HCT116 (cell line): Measurements from ENCODE around the gene FLG. TPM values are rescaled to one million over a fixed set of nuclear protein-coding genes. Genes with fewer than 3 reads are reported as not detected.

Experiments used
- ATAC-seq: fragments of 200-7000 bp; cut with Tn5 transposase; 2 replicates; pipeline ENCODE4 v1.9.1; 2020; ENCODE audit warnings: mild to moderate bottlenecking, moderate library complexity
- BruUV-seq: library from RNA; stranded (reverse); fragments of 400-500 nt; replicated peaks from 2 replicates; lab custom pipeline; 2021; lab: Mats Ljungman, UMichigan
- CTCF ChIA-PET: fragments of 300-600 bp; sonication (Branson Sonifier 250); formaldehyde crosslinking; loops from one replicate; lab custom pipeline; 2021; ENCODE audit warnings: antibody characterized with exemption; lab: Charles Lee
- POLR2A ChIA-PET: fragments of 300-600, 350-600 bp; sonication (Branson Sonifier 250); formaldehyde crosslinking; loops from one replicate; lab custom pipeline; 2021; ENCODE audit warnings: antibody characterized with exemption; lab: Charles Lee
- RAD21 ChIA-PET, 2 experiments: fragments of 300-600 bp; sonication (Branson Sonifier 250); formaldehyde crosslinking; loops; one replicate each; lab custom pipeline; 2023; ENCODE audit warnings: low total read pairs in 2 of 2; ENCODE audit not compliant: uncharacterized antibody in 2 of 2, unreplicated experiment in 2 of 2, low non-redundant PET in 1 of 2; lab: Charles Lee
- DNase-seq: peaks from one replicate; pipeline ENCODE4 v3.0.0-alpha.2; 2010; ENCODE audit warnings: low read depth, low spot score
- H2AFZ ChIP-seq: fragments of 200-600 bp; shearing (Covaris generic), sonication (generic); 2 replicates; pipeline ENCODE4 v1.6.1; 2017; ENCODE audit warnings: low read depth, mixed run types, mixed read lengths, antibody characterized with exemption, low read length; ENCODE audit not compliant: poor library complexity, severe bottlenecking
- H3K27ac ChIP-seq: 2 replicates; pipeline ENCODE4 v1.5.1; 2012; ENCODE audit warnings: low read depth, low read length
- H3K27me3 ChIP-seq: fragments of 200-600 bp; sonication (generic); 2 replicates; pipeline ENCODE4 v1.6.1; 2016; ENCODE audit warnings: mixed run types, low read length, mixed read lengths; ENCODE audit not compliant: insufficient read depth
- H3K36me3 ChIP-seq, 2 experiments: fragments of 200-500 bp in 1 of 2; fragments of 200-600 bp in 1 of 2; sonication (Bioruptor generic) in 1 of 2; sonication (generic) in 1 of 2; 2 replicates each; pipeline versions ENCODE4 v1.5.1 to v1.6.1; 2014 to 2016; ENCODE audit warnings: low read length in 2 of 2, inconsistent platforms in 1 of 2, mixed read lengths in 1 of 2, mixed run types in 1 of 2; ENCODE audit not compliant: insufficient read depth in 2 of 2, control insufficient read depth in 1 of 2
- H3K4me1 ChIP-seq, 2 experiments: fragments of 200-600 bp in 1 of 2; sonication (generic) in 1 of 2; 2 replicates each; pipeline versions ENCODE4 v1.5.1 to v1.6.1; 2012 to 2017; ENCODE audit warnings: low read length in 2 of 2, inconsistent platforms in 1 of 2, mild to moderate bottlenecking in 1 of 2, mixed read lengths in 1 of 2, mixed run types in 1 of 2, moderate library complexity in 1 of 2; ENCODE audit not compliant: insufficient read depth in 2 of 2, control insufficient read depth in 1 of 2
- H3K4me2 ChIP-seq: fragments of 200-600 bp; sonication (generic); 2 replicates; pipeline ENCODE4 v1.6.1; 2017; ENCODE audit warnings: mixed run types, low read length, mixed read lengths
- H3K4me3 ChIP-seq, 2 experiments: fragments of 200-600 bp in 1 of 2; sonication (generic) in 1 of 2; replicated peaks in 1 of 2; 2 replicates each; pipeline ENCODE4 v1.5.1; 2011 to 2016; ENCODE audit warnings: low read length in 2 of 2, control low read depth in 1 of 2, low read depth in 1 of 2, mild to moderate bottlenecking in 1 of 2, mixed read lengths in 1 of 2, mixed run types in 1 of 2
- H3K79me2 ChIP-seq: fragments of 200-600 bp; sonication (generic); 2 replicates; pipeline ENCODE4 v1.6.1; 2017; ENCODE audit warnings: mild to moderate bottlenecking, mixed run types, low read length, moderate library complexity, mixed read lengths; ENCODE audit not compliant: insufficient read depth
- H3K9ac ChIP-seq: fragments of 200-600 bp; sonication (generic); 2 replicates; pipeline ENCODE4 v1.6.1; 2016; ENCODE audit warnings: low read length, mixed read lengths
- H3K9me2 ChIP-seq: fragments of 200-600 bp; sonication (generic), shearing (Covaris generic); 2 replicates; pipeline ENCODE4 v1.6.1; 2017; ENCODE audit warnings: mixed run types, mild to moderate bottlenecking, moderate library complexity; ENCODE audit not compliant: insufficient read depth
- H3K9me3 ChIP-seq, 2 experiments: fragments of 200-500 bp in 1 of 2; fragments of 200-600 bp in 1 of 2; sonication (Bioruptor generic) in 1 of 2; sonication (generic) in 1 of 2; 2 replicates each; pipeline ENCODE4 v1.6.1; 2014 to 2017; ENCODE audit warnings: low read length in 2 of 2, mixed read lengths in 2 of 2, inconsistent platforms in 1 of 2, low read depth in 1 of 2, mild to moderate bottlenecking in 1 of 2, mixed run types in 1 of 2, moderate library complexity in 1 of 2; ENCODE audit not compliant: control insufficient read depth in 1 of 2, insufficient read depth in 1 of 2
- H4K20me1 ChIP-seq: fragments of 200-600 bp; sonication (generic), shearing (Covaris generic); 2 replicates; pipeline ENCODE4 v1.6.1; 2017; ENCODE audit warnings: mixed run types, mild to moderate bottlenecking, moderate library complexity; ENCODE audit not compliant: insufficient read depth
- CBX3 ChIP-seq: IDR thresholded peaks from 2 replicates; pipeline ENCODE4 v1.6.1; 2012; ENCODE audit warnings: low read depth
- EGR1 ChIP-seq: IDR thresholded peaks from 2 replicates; pipeline ENCODE4 v1.6.1; 2012; ENCODE audit warnings: low read depth
- ELF1 ChIP-seq: IDR thresholded peaks from 2 replicates; pipeline ENCODE4 v1.6.1; 2012; ENCODE audit warnings: low read depth, borderline replicate concordance
- EZH2 ChIP-seq: fragments of 200-600 bp; sonication (generic); IDR thresholded peaks from 2 replicates; pipeline ENCODE4 v1.6.1; 2017; ENCODE audit warnings: antibody characterized with exemption, mixed run types
- EZH2phosphoT487 ChIP-seq: fragments of 200-600 bp; IDR thresholded peaks from 2 replicates; pipeline ENCODE4 v1.6.1; 2018; ENCODE audit warnings: antibody characterized with exemption, borderline replicate concordance
- FOSL1 ChIP-seq: IDR thresholded peaks from 2 replicates; pipeline ENCODE4 v1.6.1; 2012; ENCODE audit warnings: low read depth
- JUND ChIP-seq: IDR thresholded peaks from 2 replicates; pipeline ENCODE4 v1.6.1; 2012
- POLR2AphosphoS5 ChIP-seq: IDR thresholded peaks from 2 replicates; pipeline ENCODE4 v1.6.1; 2011; ENCODE audit warnings: mild to moderate bottlenecking, low read depth, low read length, moderate library complexity
- RAD21 ChIP-seq: IDR thresholded peaks from 2 replicates; pipeline ENCODE4 v1.6.1; 2012; ENCODE audit warnings: low read depth, mild to moderate bottlenecking
- SIN3A ChIP-seq: IDR thresholded peaks from 2 replicates; pipeline ENCODE4 v1.6.1; 2012; ENCODE audit warnings: low read depth
- YY1 ChIP-seq: IDR thresholded peaks from 2 replicates; pipeline ENCODE4 v1.6.1; 2011; ENCODE audit warnings: low read length, low read depth, moderate library complexity, mild to moderate bottlenecking; ENCODE audit not compliant: insufficient replicate concordance; ENCODE audit errors: extremely low read depth
- ZNF274 ChIP-seq: fragments of 200-500 bp; sonication (Bioruptor generic); IDR thresholded peaks from 2 replicates; pipeline ENCODE4 v1.6.1; 2014; ENCODE audit warnings: mild to moderate bottlenecking, low read depth, low read length, inconsistent platforms
- intact Hi-C: fragments of 100-400 bp; cut with micrococcal nuclease; formaldehyde crosslinking; loops from 2 replicates; pipeline ENCODE4 v1.10.0; 2022
- total RNA-seq: library from RNA; stranded (reverse); gene quantifications from one replicate; pipeline ENCODE4 v1.2.1, GENCODE V29; 2021; ENCODE audit not compliant: unreplicated experiment
- TF ChIP-seq, protein P1 (sequence below): IDR thresholded peaks from 2 replicates; pipeline ENCODE4 v1.6.1; 2012
- TF ChIP-seq, protein P2 (sequence below), 3 experiments: fragments of 200-600 bp in 1 of 3; sonication (generic) in 1 of 3; IDR thresholded peaks in 2 of 3; conservative IDR thresholded peaks in 1 of 3; 2 replicates each; pipeline ENCODE4 v1.5.1; 2012 to 2017; ENCODE audit warnings: low read depth in 2 of 3, low read length in 2 of 3, antibody characterized with exemption in 1 of 3, borderline replicate concordance in 1 of 3, control low read depth in 1 of 3, mild to moderate bottlenecking in 1 of 3, mixed read lengths in 1 of 3, mixed run types in 1 of 3, moderate library complexity in 1 of 3; ENCODE audit not compliant: insufficient read depth in 1 of 3
- TF ChIP-seq, protein P3 (sequence below): IDR thresholded peaks from 2 replicates; pipeline ENCODE4 v1.6.1; 2011; ENCODE audit warnings: mild to moderate bottlenecking, low read length, moderate library complexity; ENCODE audit not compliant: insufficient replicate concordance; ENCODE audit errors: extremely low read depth
- TF ChIP-seq, protein P4 (sequence below): IDR thresholded peaks from 2 replicates; pipeline ENCODE4 v1.6.1; 2012

FLG gene
- total RNA-seq, 1 experiment from 2014 or later = 0.02 TPM

DNA sequence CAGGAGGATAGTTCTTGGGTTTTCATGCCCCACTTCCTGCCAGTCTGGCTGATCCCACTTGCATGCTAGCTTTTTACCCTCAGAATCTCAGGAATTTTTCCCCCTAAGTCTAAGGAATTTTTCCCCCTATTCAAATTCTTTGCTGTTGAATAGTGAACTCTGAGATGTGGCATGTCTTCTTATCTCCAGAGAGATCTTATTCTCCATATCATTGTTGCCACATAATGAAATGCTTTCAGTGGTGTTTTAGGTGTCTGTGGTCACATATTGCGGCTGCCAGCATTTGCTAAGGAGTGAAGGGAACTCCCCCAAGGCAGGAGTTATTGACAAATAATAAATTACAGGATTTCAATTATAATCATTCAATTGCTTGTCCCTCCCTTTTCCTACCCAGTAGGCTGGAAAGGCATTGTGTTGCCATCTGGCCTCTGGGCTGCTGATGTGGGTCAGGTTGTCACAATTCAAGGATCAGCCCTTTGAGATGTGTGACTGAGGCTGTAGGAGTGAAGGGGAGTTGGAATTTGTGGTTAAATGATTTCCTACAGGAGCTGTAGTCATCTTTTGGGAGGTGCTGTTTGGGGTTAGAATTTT is 3.9 kb upstream of the FLG start:
- H3K9ac ChIP-seq = no peak overlapping the region
- intact Hi-C loops = no loop called here
- H3K9me3 ChIP-seq = no peaks in the 10 kb centered on the region
- no peaks in the 10 kb centered on the region for H3K4me1 ChIP-seq
- BruUV-seq = no TSS peak
- H4K20me1 ChIP-seq = no peaks in the 10 kb centered on the region
- TF ChIP-seq YY1 (no peak), RAD21 (no peak), FOSL1 (no peak), ZNF274 (no peak), POLR2AphosphoS5 (no peak), SIN3A (no peak), JUND (no peak), CBX3 (no peak), EZH2phosphoT487 (no peak), ELF1 (no peak), EZH2 (no peak), EGR1 (no peak)
- TF ChIP-seq, protein P1, sequence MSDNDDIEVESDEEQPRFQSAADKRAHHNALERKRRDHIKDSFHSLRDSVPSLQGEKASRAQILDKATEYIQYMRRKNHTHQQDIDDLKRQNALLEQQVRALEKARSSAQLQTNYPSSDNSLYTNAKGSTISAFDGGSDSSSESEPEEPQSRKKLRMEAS = no peak
- TF ChIP-seq, protein P2, sequence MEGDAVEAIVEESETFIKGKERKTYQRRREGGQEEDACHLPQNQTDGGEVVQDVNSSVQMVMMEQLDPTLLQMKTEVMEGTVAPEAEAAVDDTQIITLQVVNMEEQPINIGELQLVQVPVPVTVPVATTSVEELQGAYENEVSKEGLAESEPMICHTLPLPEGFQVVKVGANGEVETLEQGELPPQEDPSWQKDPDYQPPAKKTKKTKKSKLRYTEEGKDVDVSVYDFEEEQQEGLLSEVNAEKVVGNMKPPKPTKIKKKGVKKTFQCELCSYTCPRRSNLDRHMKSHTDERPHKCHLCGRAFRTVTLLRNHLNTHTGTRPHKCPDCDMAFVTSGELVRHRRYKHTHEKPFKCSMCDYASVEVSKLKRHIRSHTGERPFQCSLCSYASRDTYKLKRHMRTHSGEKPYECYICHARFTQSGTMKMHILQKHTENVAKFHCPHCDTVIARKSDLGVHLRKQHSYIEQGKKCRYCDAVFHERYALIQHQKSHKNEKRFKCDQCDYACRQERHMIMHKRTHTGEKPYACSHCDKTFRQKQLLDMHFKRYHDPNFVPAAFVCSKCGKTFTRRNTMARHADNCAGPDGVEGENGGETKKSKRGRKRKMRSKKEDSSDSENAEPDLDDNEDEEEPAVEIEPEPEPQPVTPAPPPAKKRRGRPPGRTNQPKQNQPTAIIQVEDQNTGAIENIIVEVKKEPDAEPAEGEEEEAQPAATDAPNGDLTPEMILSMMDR (IDR thresholded peaks at IDR 0.05 in 2 of 3, conservative IDR thresholded peaks at IDR 0.05 in 1 of 3; ENCODE audit: borderline replicate concordance in 1 of 3, insufficient read depth in 1 of 3, low read depth in 2 of 3, low read length in 2 of 3) = no peak
- TF ChIP-seq, protein P3, sequence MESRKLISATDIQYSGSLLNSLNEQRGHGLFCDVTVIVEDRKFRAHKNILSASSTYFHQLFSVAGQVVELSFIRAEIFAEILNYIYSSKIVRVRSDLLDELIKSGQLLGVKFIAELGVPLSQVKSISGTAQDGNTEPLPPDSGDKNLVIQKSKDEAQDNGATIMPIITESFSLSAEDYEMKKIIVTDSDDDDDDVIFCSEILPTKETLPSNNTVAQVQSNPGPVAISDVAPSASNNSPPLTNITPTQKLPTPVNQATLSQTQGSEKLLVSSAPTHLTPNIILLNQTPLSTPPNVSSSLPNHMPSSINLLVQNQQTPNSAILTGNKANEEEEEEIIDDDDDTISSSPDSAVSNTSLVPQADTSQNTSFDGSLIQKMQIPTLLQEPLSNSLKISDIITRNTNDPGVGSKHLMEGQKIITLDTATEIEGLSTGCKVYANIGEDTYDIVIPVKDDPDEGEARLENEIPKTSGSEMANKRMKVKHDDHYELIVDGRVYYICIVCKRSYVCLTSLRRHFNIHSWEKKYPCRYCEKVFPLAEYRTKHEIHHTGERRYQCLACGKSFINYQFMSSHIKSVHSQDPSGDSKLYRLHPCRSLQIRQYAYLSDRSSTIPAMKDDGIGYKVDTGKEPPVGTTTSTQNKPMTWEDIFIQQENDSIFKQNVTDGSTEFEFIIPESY = no peak
- TF ChIP-seq, protein P4, sequence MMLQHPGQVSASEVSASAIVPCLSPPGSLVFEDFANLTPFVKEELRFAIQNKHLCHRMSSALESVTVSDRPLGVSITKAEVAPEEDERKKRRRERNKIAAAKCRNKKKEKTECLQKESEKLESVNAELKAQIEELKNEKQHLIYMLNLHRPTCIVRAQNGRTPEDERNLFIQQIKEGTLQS = no peak
- TF ChIP-seq, all 23 proteins: peak for 0
- no peak overlapping the region for H3K4me2 ChIP-seq
- ChIA-PET CTCF (no interaction called here), RAD21 (no interaction called here), POLR2A (no interaction called here)
- ATAC-seq (no peak), DNase-seq (no peak)
- H3K9me2 ChIP-seq = no peaks in the 10 kb centered on the region
- H2AFZ ChIP-seq = no peak overlapping the region
- H3K79me2 ChIP-seq = no peaks in the 10 kb centered on the region
- H3K27me3 ChIP-seq = 0 out of 2 replicates have a peak, but pooled peaks cover 9% of the 10 kb centered on the region
- H3K27ac ChIP-seq = no peak overlapping the region
- no peaks in the 10 kb centered on the region for H3K36me3 ChIP-seq
- no peak overlapping the region for H3K4me3 ChIP-seq
